K562 (cell line): Measurements from ENCODE around the gene DCUN1D1. TPM values are rescaled to one million over a fixed set of nuclear protein-coding genes. Genes with fewer than 3 reads are reported as not detected.

Experiments
- CHD7 ChIP-seq: fragments of 200-600 bp; sonication (generic); IDR thresholded peaks from one replicate; pipeline ENCODE4 v1.6.1; 2012; ENCODE audit warnings: mild to moderate bottlenecking, low read depth, low read length, inconsistent platforms
- FIP1L1 ChIP-seq: fragments of 200-400 bp; formaldehyde crosslinking; IDR thresholded peaks from 2 replicates; pipeline ENCODE4 v1.6.1; 2018; ENCODE audit warnings: mild to moderate bottlenecking, low read depth, low read length; ENCODE audit not compliant: poor library complexity, severe bottlenecking
- GTF2F1 ChIP-seq: IDR thresholded peaks from 2 replicates; pipeline ENCODE4 v1.6.1; 2011; ENCODE audit warnings: low read depth, low read length, improper control_type of control experiment
- ID3 ChIP-seq, 2 experiments: fragments of 250-450 bp in 1 of 2; fragments of 450-650 bp in 1 of 2; sonication (Bioruptor Pico) in 1 of 2; IDR thresholded peaks; 2 replicates each; pipeline versions ENCODE4 v1.6.1 to v1.8.0; 2016 to 2021; ENCODE audit warnings: mild to moderate bottlenecking in 2 of 2, moderate library complexity in 2 of 2, missing compliant biosample characterization in 1 of 2, missing genetic modification characterization in 1 of 2
- JUNB ChIP-seq: fragments of 450-650 bp; formaldehyde crosslinking; conservative IDR thresholded peaks from 2 replicates; pipeline ENCODE4 v1.4.0; 2020; ENCODE audit warnings: mild to moderate bottlenecking
- MAFG ChIP-seq: fragments of 450-650 bp; conservative IDR thresholded peaks from 2 replicates; pipeline ENCODE4 v1.6.1; 2016; ENCODE audit warnings: missing genetic modification characterization, missing compliant biosample characterization
- MTA1 ChIP-seq: fragments of 450-650 bp; IDR thresholded peaks from 2 replicates; pipeline ENCODE4 v1.6.1; 2017; ENCODE audit warnings: borderline replicate concordance
- NBN ChIP-seq: fragments of 450-650 bp; IDR thresholded peaks from 2 replicates; pipeline ENCODE4 v1.6.1; 2016; ENCODE audit warnings: low read depth, mild to moderate bottlenecking
- SLC30A9 ChIP-seq: fragments of 250-450 bp; sonication (Bioruptor Pico); IDR thresholded peaks from 2 replicates; pipeline ENCODE4 v1.8.0; 2022; ENCODE audit warnings: mild to moderate bottlenecking, moderate library complexity
- SMAD2 ChIP-seq: fragments of 150-350 bp; IDR thresholded peaks from 2 replicates; pipeline ENCODE4 v1.6.1; 2014; ENCODE audit warnings: low read depth, mild to moderate bottlenecking, low read length
- SMARCE1 ChIP-seq: fragments of 450-650 bp; IDR thresholded peaks from 2 replicates; pipeline ENCODE4 v1.7.1; 2016; ENCODE audit warnings: mild to moderate bottlenecking
- XRCC5 ChIP-seq: fragments of 200-400 bp; formaldehyde crosslinking; IDR thresholded peaks from 2 replicates; pipeline ENCODE4 v1.6.1; 2017; ENCODE audit warnings: low read depth, mild to moderate bottlenecking, low read length
- ZFP91 ChIP-seq: sonication (generic); formaldehyde crosslinking; IDR thresholded peaks from 2 replicates; pipeline ENCODE4 v1.8.0; 2022; ENCODE audit warnings: mild to moderate bottlenecking, missing genetic modification reagents
- ZNF561 ChIP-seq: fragments of 450-650 bp; formaldehyde crosslinking; conservative IDR thresholded peaks from 2 replicates; pipeline ENCODE4 v1.4.0; 2020; ENCODE audit warnings: mild to moderate bottlenecking, moderate library complexity
- ZNF778 ChIP-seq: fragments of 450-650 bp; formaldehyde crosslinking; IDR thresholded peaks from 2 replicates; pipeline ENCODE4 v1.4.0; 2020; ENCODE audit warnings: mild to moderate bottlenecking, moderate library complexity
- polyA plus RNA-seq, 8 experiments: library from polyadenylated mRNA; depleted of rRNA in 4 of 8; stranded (reverse) in 5 of 8; unstranded in 3 of 8; fragments of >200 nt; fragmentation: Nextera tagmentation in 2 of 8; fragmentation: Illumina TruSeq in 1 of 8; extraction: Ambion mirVana in 2 of 8; extraction: Trizol in 1 of 8; gene quantifications; 2 replicates each; pipeline versions ENCODE4 v1.2.1 to v1.2.3, GENCODE V29; 2011 to 2014; ENCODE audit warnings: inconsistent platforms in 1 of 8, missing spikeins in 1 of 8
- total RNA-seq, 7 experiments: library from RNA; depleted of rRNA in 6 of 7; stranded (reverse); fragments of >200 nt in 6 of 7; fragmentation: Illumina TruSeq in 2 of 7; extraction: Trizol in 2 of 7; gene quantifications; 2 replicates each; pipeline versions ENCODE4 v1.2.1 to v1.2.3, GENCODE V29; 2011 to 2021; ENCODE audit warnings: low replicate concordance in 1 of 7

Gene DCUN1D1
- total and polyA plus RNA-seq, 9 of the 15 experiments (the other 6 are each of a cell fraction or from before 2014, with no cell fraction given), result 11.4 to 46.8 (median 28.2) TPM

- TF ChIP-seq SMARCE1 (peak; percentile 88), ZFP91 (CRISPR knock-in tag) (peak; percentile 48; the same call in 1 of the 2 replicates), MTA1 (peak; percentile 63; the same call in 1 of the 2 replicates), ZNF561 (no peak), NBN (peak; percentile 71; the same call in 1 of the 2 replicates), XRCC5 (0 out of 2 replicates have a peak, but pooled peaks have one; percentile 34), ZNF778 (no peak), FIP1L1 (no peak), SLC30A9 (CRISPR knock-in tag) (no peak), GTF2F1 (no peak), ID3 (CRISPR knock-in tag; IDR thresholded peaks at IDR 0.05) (no peak), ID3 (tag; IDR thresholded peaks at IDR 0.05) (0 out of 2 replicates have a peak, but pooled peaks have one; percentile 38), JUNB (CRISPR knock-in tag) (no peak), MAFG (peak; percentile 94), SMAD2 (no peak), CHD7 (no peak)
Observed at GRCh38 chr3:182920515-182921084, 59.7 kb downstream of the DCUN1D1 start (continued).
